HG03469 (cell line): ENCODE results near the gene PNPLA1.

Experiments
- ATAC-seq: cut with Tn5 transposase; IDR thresholded peaks from one replicate; pipeline ENCODE4 v1.9.1; 2021; ENCODE audit warnings: mild to moderate bottlenecking, moderate library complexity, moderate number of reproducible peaks; ENCODE audit not compliant: unreplicated experiment

Gene PNPLA1

DNA sequence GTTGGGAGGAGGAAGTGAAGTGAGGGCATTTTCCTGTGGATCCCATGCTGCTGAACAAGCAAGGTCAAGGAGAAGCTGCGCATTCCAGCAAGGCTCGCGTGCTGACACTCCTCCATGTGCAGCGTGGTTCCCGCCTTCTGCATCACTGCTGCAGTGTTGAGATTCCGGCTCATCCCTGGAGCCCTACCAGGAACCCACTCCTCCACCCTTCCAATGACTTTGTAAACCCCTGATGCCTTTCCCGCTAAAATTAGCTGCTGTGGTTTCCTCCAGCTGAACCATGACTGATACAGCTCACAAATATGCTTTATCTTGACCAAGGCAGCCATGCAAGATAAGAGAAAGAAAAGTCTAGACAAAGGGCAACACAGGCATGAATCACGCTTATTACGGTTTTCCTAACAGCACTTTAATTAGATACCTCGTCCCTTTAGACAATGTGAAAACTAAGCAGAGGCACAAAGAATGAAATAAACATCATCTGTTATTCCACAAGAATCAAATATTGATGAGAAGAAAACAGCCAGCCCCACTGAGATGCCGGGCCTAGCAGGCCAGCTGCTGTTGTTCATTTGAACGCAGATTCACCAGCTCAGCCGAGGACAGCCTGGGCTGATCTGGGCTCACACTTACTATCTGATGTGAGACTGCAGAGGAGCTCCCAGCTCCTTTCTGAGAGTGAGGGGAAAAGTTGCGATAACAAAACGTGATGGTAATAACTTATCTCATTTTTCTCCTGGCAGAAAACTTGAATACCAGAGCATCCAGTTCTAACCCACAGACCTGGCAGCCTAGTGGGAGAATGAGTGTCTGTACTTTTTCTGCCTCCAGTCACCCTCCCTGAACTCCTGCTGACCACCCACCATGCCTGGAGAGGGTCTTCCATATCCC lies 81.1 kb downstream of the PNPLA1 start:
- ATAC-seq, result no peak

DNA sequence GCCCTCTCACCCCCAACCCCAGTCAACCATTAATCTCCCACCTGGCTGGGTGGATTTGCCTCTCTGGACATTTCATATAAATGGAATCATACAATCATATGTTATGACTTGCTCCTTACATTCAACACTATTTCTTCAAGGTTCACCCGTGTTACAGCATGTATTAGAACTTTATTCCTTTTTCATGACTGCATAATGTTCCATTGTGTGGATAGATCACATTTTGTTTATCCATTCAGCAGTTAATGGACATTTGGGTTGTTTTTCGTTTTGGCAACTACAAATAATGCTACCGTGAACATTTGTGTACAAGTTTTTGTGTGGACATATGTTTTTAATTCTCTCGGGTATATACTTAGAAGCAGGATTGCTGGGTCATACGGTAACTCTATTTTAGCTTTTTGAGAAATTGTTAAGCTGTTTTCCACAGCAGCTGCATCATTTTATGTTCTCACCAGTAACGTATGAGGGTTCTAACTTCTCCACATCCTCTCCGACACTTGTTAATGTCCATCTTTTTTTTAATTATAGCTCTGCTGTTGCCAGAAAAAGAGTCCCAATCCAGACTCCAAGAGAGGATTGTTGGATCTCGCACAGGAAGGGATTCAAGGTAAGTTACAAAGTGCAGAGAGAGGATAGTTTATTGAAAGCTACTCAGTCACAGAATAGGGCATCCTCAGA lies 82.8 kb downstream of the PNPLA1 start:
- ATAC-seq, result no peak

DNA sequence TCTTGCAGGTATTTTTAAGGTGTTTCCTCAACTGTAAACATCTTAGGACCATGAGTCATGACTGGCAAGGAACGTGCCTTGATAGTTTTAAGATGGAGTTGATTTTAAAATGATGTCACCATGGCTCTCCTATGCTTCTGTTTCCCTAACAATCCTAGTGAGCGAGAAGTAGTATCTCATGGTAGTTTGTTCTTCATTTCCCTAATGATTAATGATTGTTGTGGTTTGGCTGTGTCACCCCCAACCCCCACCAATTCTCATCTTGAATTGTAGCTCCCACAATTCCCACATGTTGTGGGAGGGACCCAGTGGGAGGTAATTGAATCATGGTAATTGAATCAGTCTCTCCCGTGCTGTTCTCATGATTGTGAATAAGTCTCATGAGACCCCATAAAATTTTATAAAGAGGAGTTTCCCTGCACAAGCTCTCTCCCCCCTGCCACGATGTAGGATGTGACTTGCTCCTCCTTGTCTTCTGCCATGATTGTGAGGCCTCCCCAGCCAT lies 83.6 kb downstream of the PNPLA1 start:
- ATAC-seq, result no peak

DNA sequence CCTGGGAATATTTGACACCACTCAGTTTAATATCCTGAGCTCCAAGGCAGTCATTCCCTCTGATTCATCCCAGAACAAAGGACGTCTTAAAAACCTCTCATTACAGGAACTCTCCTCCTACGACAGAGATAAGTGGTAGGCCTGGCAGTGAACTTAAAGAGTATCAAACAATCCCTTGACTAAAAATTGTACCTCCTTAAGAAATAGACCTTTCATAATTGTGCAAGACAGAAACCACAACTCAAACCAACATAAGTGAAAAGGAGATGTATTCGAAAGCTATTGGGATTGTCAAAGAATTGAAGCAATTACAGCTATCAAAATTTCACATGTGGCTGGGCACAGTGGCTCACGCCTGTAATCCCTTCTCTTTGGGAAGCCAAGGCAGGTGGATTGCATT lies 86.0 kb downstream of the PNPLA1 start:
- no peak for ATAC-seq

DNA sequence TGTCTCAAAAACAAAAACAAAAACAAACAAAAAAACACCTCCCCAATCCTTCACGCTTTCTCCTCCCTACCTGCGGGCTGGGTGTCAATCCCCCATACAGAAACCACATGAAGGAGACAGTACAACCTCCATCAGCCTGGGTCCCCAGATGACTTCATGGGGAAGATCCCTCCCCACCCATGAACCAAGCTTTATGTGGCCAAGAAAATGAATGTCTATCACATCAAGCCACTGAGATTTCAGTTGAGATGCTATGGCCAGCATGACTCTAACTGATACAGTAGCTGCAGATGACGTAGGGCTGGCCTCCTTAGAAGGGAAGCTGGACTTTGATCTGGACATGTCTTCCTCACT lies 88.0 kb downstream of the PNPLA1 start:
- ATAC-seq, result no peak
